ENCODE results near the gene LRP2.

LRP2 gene

DNA sequence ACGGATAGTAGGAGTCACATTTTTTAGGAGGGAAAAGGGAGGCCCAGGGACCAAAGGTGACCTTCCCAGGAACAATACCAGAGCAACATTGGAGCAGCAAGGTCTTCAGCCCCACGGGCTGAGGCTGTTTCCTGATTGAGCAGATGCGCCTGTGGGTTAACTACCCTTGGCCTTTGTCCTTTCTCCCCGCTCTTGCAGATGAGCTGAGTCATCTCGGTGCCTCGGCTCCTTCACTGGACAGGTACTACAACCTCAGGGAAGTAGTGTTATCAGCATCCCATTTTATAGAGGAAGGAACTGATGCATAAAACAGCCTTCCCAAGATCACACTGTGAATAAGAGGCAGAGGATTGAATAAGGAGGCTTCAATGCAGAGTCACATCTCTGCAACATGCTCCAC lies 249.5 kb downstream of the LRP2 start:
- DNase-seq = no peak

DNA sequence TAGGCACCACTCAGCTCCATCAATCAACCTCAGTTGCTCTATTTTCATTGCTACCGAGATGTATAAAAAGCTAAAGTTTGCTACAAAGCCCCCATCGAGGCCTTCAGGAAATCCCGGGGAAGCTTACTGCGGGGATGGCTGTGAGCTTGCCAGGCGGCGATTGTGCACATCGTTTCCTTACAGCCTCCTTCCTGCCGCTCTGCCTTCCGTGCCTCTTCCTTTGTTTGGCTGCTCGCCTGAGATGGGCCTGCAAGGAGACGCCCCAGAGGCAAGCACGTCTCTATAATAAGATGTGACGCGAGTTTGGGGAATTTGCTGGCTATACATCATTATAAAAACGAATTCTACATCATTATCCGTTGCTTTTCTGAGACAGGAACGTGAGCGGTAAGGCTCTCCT lies 251.4 kb downstream of the LRP2 start:
- DNase-seq = no peak

DNA sequence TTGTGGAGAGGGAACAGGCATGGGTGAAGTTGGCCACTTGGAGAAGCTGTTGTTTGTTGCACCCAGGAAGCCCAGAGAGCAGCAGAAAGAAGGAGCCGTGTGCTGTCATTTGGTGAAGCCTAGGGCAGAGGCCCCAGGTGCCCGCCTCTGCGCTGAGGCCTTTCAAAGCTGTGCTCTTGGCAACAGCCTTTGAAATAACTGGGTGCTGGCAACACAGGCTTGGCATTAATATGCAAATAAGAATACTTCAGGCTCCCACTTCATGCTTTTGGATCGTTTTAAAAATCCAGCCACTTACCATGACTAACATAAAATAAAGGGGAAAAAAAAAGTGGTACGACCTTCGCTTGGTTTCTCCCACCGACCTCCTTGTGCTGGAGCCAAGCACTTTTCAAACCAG lies 251.9 kb downstream of the LRP2 start:
- DNase-seq = no peak

DNA sequence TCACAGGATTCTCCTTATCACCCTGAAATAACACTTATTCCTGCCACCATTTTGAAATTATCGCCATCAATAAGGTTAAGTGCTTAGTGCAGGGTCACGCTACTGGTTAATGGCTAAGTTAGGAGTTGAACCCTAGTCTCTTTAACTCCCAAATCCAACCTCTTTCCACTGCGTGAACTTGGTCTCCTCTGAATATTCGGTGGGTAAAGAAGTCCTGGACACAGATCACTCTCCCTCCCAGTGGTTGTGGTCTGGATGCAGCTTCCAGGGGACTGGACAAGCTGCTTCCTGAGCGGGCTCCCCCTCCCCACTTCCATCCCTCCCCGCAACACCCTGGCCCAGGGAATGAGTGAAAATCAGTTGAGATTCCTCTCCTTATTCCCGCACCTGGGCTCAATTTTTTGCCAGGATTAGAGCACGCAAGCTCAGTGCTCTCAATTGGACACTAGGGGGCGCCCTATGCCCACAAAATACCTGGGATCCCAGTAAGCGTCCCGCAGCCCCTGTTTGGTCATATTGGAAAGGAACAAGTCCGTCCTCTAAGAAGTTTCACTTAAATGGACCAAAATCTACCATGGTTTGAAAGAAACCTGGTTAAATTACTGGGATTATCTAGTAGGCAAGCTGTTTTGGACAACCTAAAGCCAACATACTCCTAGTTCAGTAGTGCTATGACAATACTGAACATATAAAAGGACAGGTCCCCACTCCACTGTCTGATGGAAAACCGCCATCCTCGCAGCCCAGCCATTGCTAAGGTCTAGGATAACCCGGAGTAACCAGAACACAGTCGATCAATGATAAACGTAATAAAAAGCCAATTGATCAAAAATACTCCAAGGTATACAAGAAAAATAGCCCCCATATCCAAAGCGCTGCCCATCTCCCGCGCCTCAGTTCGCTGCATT lies 252.6 kb downstream of the LRP2 start:
- peak; percentile 87 for DNase-seq

DNA sequence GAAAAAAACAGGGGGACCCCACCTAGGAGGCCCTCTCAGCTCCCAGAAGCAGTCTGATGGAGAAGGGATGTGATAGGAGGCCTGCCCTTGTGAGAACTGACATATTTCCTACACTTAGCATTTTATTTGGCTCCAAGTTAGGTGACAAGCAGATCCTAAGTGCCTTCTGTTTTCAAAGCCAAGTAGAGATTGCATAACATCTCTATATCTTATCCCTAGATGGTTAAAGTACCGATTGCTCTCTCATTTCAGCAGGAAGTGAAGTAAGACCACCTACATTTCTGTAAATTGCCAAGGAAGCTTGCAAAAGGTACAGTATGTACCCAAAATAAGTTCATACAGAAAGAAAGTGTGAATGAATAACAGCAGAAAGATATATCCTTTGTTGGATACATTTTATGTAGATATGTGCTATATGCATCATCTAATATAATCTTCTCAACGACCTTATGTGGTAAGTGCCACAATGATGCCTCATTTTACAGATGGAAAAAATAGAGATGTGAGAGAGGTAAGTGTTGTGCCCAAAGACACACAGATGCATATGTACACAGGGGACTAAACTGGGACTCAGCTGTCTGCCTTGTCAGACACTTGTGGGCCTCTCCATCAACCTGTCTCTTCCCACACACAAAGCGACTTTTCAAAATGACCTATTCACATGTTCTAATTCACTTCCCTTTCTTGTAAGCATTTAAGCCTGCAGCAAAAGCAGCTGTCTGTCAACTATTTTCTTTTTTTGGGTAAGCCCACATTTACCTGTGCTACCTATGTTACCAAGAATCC lies 254.0 kb downstream of the LRP2 start:
- no peak for DNase-seq

DNA sequence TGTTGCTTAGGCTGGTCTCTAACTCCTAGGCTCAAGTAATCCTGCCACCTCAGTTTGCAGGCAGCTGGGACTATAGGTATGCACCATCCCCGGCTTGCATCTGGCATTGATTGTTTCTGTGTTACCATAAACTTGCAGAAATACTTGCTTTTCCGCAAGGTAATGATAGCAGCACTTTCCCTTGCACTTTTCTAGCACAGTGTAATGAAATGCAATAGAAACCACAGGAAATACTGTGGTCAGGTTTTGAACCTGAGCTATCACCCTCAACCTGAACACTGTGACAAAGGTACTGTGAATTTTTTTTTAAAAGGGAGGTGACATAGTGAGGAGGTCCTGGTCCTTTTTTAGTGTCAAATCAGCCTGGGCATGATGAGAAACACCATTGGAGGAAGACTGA lies 254.7 kb downstream of the LRP2 start:
- DNase-seq = no peak

DNA sequence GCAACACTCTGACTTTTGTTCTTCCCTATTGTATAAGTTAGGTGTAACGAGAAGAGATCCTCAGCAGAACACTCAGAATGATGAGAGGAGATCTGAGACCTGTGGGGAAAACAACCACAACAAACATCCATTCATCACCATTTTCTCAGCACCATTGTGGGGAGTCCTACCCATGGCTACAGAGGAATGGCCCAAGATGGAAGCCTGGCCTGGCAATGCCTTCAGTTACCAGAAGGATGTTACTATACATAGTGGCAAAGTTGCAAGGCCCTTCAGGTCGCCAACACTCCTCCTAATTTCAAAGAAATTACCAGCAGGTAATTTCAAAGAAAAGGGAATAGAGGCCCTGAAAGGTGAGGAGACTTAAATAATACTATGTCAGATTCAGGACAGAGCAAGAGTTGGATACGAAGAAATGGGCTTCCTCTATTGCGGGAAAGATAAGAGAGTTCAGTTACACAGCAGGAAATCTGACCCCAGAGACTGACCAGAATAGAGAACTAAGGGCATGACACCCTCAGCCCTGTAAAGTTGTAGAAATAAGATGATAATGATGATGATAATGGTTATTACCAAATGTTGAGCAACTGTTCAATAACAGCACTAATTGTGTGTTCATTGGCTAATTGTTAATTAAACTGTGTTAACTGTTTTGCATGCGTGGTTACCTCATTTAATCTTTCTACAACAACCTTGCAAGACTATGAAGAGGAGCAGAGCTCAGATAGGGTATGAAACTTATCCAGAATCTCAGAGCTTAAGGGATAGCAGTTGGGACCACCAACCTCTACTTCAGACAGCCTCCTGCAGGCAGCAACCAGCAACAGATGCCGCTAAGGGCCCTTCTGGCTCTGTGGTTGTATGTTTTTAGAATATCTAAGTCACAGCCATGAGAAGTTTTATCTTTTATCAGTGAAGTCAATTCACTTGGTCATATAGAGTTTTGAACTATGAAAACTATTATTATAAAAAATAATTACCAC lies 255.5 kb downstream of the LRP2 start:
- no peak for DNase-seq

DNA sequence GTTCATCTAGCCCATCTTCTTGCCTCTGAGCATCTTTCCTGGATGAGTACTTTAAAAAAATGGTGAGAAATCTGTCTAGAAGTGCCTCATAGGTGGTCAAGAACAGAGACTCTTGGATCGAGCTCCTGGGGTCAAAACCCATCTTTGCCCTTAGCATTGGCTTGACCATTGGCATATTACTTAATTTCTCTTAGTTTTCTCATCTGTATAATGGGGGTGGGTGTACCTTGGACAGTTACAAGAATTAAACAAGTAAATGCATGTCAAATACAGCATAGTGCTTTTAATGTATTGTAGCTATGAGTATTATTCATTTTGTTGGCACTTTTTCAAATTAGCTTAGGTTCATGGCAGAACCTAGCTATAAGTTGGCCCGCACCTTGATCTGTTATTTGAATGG lies 256.2 kb downstream of the LRP2 start:
- DNase-seq = no peak

DNA sequence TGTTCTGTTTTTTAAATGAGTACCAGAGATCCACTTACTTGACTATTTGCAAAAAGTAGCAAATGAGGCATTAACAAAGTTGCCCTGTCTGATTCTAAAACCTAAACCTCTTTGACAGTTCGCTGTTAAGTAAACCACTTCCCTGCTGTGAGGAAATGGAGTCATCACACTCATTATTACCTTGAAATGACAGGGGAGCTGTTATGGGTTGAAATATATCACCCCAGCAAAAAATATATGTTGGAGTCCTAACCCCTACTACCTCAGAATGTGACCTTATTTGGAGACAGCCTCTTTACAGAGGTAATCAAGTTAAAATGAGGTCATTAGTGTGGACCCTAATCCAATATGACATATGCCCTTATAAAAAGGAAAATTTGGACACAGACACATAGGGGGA lies 256.9 kb downstream of the LRP2 start:
- DNase-seq = no peak

DNA sequence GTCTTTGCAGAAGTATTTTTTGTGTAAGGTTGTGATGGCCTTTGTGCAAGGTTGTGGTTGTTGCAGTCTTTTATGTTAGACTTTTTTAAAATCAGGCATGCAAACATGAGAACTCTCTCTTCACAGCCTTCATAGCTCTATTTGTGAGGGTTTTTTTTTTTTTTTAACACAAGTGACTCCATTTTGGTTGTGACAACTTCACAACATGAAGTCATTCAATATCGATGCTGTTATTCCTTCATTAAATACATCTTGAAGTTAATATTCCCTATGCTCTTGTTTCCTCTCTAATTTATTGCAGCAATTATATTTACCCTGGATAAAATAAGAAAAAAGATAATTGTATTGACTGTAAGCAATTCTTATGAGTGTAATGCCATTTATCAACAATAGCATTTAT lies 257.5 kb downstream of the LRP2 start:
- no peak for DNase-seq

DNA sequence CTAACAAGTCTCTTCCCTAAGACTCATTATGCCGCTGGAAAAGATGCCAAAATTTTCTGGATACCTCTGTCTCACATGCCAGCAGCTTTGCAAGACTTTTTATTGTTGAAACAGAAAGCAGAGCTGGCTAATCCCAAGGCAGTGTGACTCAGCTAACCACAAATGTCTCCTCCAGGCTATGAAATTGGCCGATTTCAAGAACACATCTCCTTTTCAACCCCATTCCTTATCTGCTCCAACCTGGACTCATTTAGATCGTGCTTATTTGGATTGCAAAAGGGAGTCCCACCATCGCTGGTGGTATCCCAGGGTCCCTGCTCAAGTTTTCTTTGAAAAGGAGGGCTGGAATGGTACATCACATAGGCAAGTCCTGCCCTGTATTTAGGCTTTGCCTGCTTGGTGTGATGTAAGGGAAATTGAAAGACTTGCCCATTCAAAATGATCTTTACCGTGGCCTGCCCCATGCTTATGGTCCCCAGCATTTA lies 266.7 kb downstream of the LRP2 start:
- DNase-seq = no peak

DNA sequence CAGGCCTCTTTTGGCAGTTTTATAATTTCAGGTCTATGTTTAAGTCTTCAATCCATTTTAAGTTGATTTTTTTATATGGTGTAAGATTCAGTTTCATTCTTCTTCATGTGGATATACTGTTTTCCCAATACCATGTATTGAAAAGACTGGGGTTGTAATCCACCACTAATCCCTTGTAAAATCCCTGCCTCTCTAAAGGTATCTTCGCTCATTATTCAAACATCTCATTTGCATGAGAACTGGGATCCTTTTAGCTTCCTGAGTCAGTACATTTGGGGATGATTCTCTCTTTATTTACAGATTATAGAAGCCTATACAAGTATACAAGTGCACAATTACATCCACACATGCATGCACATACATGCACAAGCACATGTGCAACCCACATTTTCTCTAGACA lies 267.7 kb downstream of the LRP2 start:
- DNase-seq = no peak

DNA sequence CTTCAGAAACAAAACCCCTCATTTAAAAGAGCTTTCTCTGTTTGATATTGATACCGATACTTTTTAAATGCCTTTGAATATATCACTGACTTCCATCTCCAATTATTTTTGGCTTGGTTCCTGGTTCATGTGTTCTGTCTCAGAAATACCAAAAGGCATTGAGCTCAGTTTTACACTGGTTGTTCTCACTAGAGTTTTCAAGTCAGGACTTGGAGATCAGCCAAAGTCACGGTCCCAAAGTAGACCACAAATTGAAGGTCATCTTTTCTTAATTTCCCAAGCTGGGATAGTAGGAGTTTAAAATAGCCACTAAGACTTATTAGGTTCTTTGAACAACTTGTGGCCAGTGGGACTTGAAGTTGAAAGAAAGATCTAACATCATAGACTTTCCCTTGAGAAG lies 268.8 kb downstream of the LRP2 start:
- DNase-seq = no peak

DNA sequence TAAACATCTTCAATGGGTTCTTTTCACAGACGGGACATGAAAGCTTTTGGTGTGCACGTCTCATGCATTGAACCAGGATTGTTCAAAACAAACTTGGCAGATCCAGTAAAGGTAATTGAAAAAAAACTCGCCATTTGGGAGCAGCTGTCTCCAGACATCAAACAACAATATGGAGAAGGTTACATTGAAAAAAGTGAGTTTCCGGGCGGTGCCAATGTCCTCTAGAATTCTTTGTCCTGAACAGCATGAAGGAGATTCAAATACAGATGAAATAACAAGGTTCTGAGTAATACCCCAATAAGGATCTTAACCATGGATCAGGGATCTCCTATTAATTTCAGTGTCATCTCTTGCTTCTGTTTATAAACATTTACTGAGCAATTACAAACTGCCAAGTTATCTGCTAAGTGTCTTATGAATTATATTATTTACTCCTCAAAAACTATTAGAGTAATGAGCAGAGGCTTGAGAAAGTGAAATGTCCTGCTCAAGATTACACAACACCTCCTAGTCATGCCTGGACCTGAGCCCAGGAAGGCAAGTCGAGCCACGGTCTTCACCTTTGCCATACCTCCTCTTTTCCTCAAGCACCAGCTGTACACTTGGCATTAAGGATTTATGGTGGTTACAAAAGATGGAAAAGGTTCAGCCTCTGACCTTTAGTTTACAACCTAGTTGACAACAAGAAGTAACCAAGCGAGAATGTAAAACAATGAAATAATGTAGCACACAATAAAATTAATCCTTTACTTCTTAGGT lies 270.4 kb downstream of the LRP2 start:
- DNase-seq = no peak

DNA sequence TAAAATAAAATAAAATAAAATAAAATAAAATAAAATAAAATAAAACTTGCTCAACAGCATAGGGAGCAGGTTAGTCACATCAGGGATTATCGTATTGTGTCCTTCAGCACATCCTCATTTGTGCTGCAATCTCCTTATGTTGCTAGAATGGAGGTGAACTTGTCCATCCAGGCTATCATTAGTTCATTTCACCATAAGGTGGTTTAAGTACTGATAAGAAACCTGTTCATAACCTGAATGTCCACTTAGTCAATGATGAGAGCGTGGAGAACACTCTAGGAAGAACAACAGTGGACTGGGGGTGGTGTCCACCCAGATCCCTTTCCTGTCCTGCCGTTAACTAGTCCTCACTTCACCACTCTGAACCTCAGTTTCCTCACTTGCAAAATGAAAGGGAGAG lies 271.1 kb downstream of the LRP2 start:
- DNase-seq = no peak

DNA sequence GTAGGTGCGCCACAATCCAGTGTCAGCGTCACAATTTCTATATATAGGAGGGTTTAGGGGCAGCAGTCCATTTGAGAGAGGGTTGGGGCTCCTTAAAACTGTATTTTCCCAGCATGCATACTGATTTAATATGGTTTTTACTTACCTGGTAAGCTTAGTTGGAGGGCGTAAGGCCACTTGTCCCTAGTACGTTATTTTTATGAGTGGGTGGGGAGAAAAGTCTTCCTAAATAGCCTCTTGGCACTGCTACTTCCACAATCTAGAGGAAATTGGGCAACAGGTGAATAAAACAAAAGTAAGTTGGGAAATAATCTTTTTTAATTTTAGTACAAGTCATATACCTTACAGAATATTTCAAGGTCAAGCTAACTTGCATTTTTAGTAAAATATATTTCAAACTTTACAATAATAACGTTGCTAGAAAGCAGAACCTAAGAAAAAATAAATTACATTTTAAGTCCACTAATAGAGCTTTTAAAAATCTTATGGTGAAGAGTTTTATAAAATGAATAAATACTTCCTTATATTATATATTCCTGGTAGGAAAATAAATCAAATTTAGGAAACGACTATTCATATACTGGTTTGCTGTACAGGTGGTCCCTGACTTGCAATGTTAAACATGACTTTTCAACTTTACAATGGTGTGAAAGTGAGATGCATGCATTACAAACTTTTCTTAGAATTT lies 272.1 kb downstream of the LRP2 start:
- no peak for DNase-seq

DNA sequence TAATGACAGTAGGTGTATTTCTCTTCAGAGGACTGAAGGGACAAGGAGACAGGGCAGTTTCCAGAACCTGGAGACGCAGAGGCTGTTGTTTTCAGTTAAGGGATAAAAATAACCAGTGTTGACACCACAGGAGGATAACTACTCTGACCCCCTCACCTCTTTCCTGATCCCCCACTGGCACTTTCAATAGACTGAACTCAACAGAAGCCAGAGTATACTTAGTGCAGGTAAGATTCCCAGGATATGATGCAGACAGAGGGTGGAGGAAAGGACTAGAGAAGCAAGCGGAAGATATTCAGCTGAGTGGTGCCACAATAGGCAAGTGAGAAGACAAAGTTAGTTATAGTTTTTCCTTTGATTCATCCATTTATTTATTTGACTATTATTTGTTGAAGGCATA lies 273.2 kb downstream of the LRP2 start:
- no peak for DNase-seq

DNA sequence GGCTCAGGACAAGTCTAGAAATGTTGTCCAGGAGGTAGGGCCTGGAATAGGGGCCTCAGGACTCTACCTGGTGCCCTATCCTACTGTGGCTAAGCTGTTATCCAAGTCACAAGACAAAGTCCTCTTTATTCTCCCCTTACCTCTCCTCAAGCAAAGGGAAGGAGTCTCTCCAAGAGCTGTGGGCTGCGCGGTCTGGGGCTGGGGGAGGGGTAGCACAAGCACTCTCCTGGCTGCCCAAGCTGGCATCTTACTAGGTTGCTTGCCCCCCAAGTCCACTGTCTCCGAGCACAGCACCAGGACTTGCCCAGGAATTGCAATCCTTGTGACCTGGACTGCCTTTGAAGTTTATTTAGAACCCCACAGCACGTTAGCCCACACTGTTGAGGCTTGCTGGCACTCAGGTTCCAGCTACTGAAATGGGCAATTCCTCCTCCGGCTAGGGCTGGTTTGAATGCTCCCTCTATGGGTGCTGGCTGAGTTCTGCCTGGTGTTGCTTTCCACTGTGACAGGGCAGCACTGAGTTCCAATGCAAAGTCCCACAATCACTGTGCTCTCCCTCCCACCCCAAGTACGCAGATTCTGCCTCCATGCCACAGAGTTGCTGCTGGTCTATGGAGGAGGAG lies 274.5 kb downstream of the LRP2 start:
- no peak for DNase-seq

DNA sequence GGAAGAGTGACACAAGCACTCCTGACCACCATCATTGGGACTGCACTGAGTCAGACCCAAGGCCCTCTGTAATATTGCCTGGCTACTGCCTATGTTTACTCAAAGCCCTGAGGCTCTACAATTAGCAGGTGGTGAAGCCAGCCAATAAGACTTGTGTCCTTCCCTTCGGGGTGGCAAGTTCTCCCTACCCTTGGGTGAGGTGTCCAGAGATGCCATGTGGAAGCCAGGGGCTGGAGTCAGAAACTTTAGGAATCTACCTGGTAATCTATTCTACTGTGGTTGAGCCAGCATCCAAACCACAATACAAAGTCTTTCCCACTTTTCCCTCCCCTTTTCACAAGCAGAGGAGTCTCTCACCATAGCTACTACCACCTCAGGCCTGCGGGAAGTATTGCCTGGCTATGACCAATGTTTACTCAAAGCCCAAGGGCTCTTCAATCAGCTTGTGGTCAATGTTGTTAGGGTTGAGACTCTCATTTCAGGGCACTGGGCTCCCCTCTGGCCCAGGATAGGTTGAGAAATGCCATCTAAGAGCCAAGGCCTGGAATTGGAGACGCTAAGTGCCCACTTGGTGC lies 275.4 kb downstream of the LRP2 start:
- no peak for DNase-seq

DNA sequence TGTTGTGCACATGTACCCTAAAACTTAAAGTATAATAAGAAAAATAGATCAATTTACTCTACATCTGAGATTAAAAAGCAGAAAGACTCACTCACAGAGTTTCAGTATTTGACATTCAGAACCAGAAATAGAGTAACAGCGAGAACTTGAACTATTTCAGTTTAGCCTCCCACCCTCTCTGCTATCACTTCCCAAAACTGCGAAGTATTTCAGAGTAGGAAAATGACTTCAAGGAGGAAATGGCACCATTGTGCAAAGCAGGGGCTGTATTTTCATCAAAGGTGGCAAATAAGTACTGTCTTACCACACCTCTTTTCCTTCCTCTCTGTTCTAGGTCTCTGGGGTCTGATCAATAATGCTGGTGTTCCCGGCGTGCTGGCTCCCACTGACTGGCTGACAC lies 279.3 kb downstream of the LRP2 start:
- no peak for DNase-seq

DNA sequence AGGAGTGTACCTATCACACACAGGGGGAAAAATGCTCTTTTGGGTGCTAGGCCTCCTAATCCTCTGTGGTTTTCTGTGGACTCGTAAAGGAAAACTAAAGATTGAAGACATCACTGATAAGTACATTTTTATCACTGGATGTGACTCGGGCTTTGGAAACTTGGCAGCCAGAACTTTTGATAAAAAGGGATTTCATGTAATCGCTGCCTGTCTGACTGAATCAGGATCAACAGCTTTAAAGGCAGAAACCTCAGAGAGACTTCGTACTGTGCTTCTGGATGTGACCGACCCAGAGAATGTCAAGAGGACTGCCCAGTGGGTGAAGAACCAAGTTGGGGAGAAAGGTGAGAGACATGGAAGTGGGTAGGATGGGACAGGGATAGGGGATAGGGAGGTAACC lies 280.8 kb downstream of the LRP2 start:
- no peak for DNase-seq

Measured in activated CD8-positive, alpha-beta memory T cell treated with anti-CD3 and anti-CD28 coated beads, Interleukin-2, amount 50 U/mL, for 48 hours (primary cell).